ENCODE results near the gene DNHD1. TPM values are rescaled to one million over a fixed set of nuclear protein-coding genes. Genes with fewer than 3 reads are reported as not detected.

The DNHD1 gene
- total RNA-seq, 1 donor from 2014 or later: 7.0 TPM

GRCh38 chr11:6602096-6602940, 105.2 kb downstream of the DNHD1 start:
- DNase-seq (ENCODE audit: low spot score, unreplicated experiment): no peak
- Mint-ChIP-seq H3K9me3 (ENCODE audit: low read depth) (no peaks in the 10 kb centered on the region), H3K27me3 (no peaks in the 10 kb centered on the region), H3K36me3 (ENCODE audit: insufficient read depth) (peaks cover 11% of the 10 kb centered on the region), H3K4me3 (ENCODE audit: low read depth) (no peak overlapping the region), H3K27ac (no peak overlapping the region), H3K4me1 (ENCODE audit: low read depth) (peaks cover 25% of the 10 kb centered on the region)
- no peak for TF ChIP-seq CTCF (IDR thresholded peaks at IDR 0.05; ENCODE audit: unreplicated experiment)

GRCh38 chr11:6603287-6604080, 106.4 kb downstream of the DNHD1 start, which contains the start of the genes ILK and RRP8:
Gene ILK (plus strand): TSS chr11:6603774. CDS start chr11:6604272, 498 bp downstream.
Gene RRP8 (minus strand): TSS chr11:6603616. CDS start chr11:6603502, 114 bp downstream.
- Mint-ChIP-seq H3K36me3 (ENCODE audit: insufficient read depth) (peaks cover 7% of the 10 kb centered on the region), H3K27me3 (no peaks in the 10 kb centered on the region), H3K4me3 (ENCODE audit: low read depth) (no peak within 1 kb of the TSS), H3K9me3 (ENCODE audit: low read depth) (no peaks in the 10 kb centered on the region), H3K4me1 (ENCODE audit: low read depth) (peaks cover 21% of the 10 kb centered on the region), H3K27ac (no peak within 1 kb of the TSS)
- peak; percentile 81 for DNase-seq (ENCODE audit: low spot score, unreplicated experiment)
- TF ChIP-seq CTCF (IDR thresholded peaks at IDR 0.05; ENCODE audit: unreplicated experiment): peak; percentile 3

- no peak overlapping the region for H3K4me3 Mint-ChIP-seq (ENCODE audit: low read depth)
- peaks cover 11% of the 10 kb centered on the region for H3K36me3 Mint-ChIP-seq (ENCODE audit: insufficient read depth)
- no peak for TF ChIP-seq CTCF (IDR thresholded peaks at IDR 0.05; ENCODE audit: unreplicated experiment)
- no peak for DNase-seq (ENCODE audit: low spot score, unreplicated experiment)
- H3K9me3 Mint-ChIP-seq (ENCODE audit: low read depth): no peaks in the 10 kb centered on the region
- H3K27ac Mint-ChIP-seq: no peak overlapping the region
- H3K27me3 Mint-ChIP-seq: no peaks in the 10 kb centered on the region
- H3K4me1 Mint-ChIP-seq (ENCODE audit: low read depth): peaks cover 16% of the 10 kb centered on the region
Observed at GRCh38 chr11:6604081-6604626, 107.1 kb downstream of the DNHD1 start.

GRCh38 chr11:6604790-6605189, 107.7 kb downstream of the DNHD1 start:
- H3K4me3 Mint-ChIP-seq (ENCODE audit: low read depth): no peak overlapping the region
- H3K27me3 Mint-ChIP-seq: no peaks in the 10 kb centered on the region
- H3K27ac Mint-ChIP-seq: no peak overlapping the region
- no peak for TF ChIP-seq CTCF (IDR thresholded peaks at IDR 0.05; ENCODE audit: unreplicated experiment)
- H3K36me3 Mint-ChIP-seq (ENCODE audit: insufficient read depth): peaks cover 14% of the 10 kb centered on the region
- no peaks in the 10 kb centered on the region for H3K9me3 Mint-ChIP-seq (ENCODE audit: low read depth)
- no peak for DNase-seq (ENCODE audit: low spot score, unreplicated experiment)
- H3K4me1 Mint-ChIP-seq (ENCODE audit: low read depth): peaks cover 16% of the 10 kb centered on the region

Data from progenitor cell of endocrine pancreas (in vitro differentiated cells).